SK-N-MC (cell line): ENCODE measurements around the gene NUTM2F.

Experiments used
- EZH2 ChIP-seq: fragments of 200-600 bp; sonication (generic); IDR thresholded peaks from one replicate; pipeline ENCODE4 v1.6.1; 2017; ENCODE audit warnings: antibody characterized with exemption
- FOXP2 ChIP-seq: optimal IDR thresholded peaks from 2 replicates; pipeline ENCODE3; 2011; ENCODE audit warnings: mild to moderate bottlenecking, moderate library complexity; ENCODE audit not compliant: insufficient read depth; ENCODE audit errors: extremely low read length, control extremely low read depth
- POLR2AphosphoS5 ChIP-seq: IDR thresholded peaks from 2 replicates; pipeline ENCODE4 v1.6.1; 2012; ENCODE audit warnings: mild to moderate bottlenecking, low read depth, low read length, borderline replicate concordance

DNA sequence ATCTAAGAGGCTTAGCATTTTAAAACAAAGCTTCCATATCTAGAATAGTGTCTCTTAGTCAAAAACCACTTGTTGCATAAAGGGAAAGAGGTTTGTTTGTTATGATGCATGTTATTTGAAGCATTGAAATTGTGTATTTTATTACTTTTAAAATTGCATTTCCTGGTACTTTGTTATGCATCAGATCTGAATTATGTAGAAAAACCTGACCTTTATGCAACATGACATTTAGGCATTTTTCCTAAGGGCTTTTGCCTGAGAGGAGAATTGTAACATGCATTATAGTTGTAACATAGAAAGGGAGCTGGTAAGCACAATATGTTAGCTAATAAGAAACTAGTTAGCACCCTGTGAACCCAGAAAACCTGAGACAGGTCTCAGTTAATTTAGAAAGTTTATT lies 47.3 kb downstream of the NUTM2F start:
- no peak for TF ChIP-seq POLR2AphosphoS5
- TF ChIP-seq EZH2: no peak
- no peak for TF ChIP-seq FOXP2
